NT2/D1 (cell line): ENCODE data around the gene KBTBD3.

Experiments
- YY1 ChIP-seq: IDR thresholded peaks from 2 replicates; pipeline ENCODE4 v1.6.1; 2011; ENCODE audit not compliant: insufficient read length, insufficient read depth
- ZNF274 ChIP-seq: IDR thresholded peaks from 2 replicates; pipeline ENCODE4 v1.6.1; 2011; ENCODE audit warnings: mild to moderate bottlenecking, low read depth, low read length

DNA sequence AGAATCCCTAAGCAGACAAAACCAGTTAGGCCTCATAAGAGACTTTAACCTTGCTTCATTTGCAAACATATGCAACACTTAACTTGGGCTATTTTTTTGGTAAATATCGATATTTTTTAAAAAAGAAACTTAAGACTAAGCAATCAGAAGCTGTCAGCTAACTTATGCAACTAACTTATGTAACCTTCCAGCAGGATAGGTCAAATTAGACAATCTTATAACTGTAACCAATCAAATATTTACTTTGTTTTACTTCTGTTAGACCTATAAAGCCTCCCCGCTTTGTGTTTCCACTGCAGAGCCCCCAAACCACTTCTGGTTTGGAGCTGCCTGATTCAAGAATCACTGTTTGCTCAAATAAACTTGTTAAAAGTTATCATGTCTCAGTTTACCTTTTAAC is 63.1 kb downstream of the KBTBD3 start:
- TF ChIP-seq ZNF274: no peak
- no peak for TF ChIP-seq YY1
